Inferior parietal cortex (tissue), 1 donor: ENCODE results near the gene OLFML2B.

Source experiments
- DNase-seq: peaks from one replicate; pipeline ENCODE4 v3.0.0-alpha.2; 2016; ENCODE audit errors: extremely low spot score

OLFML2B gene

GRCh38 chr1:161978011-161978790, 45.5 kb downstream of the OLFML2B start:
- DNase-seq = no peak

GRCh38 chr1:161973924-161974845, 49.5 kb downstream of the OLFML2B start:
- DNase-seq = no peak

- DNase-seq = no peak
These were observed 50.8 kb downstream of the OLFML2B start for GRCh38 chr1:161972828-161973227.

- DNase-seq = no peak
These were observed 53.0 kb downstream of the OLFML2B start for GRCh38 chr1:161970633-161971032.

GRCh38 chr1:161970036-161970435, 53.6 kb downstream of the OLFML2B start:
- no peak for DNase-seq

GRCh38 chr1:161966067-161966466, 57.6 kb downstream of the OLFML2B start:
- DNase-seq = no peak

GRCh38 chr1:161962091-161962887, 61.4 kb downstream of the OLFML2B start:
- peak; percentile 15 for DNase-seq

- DNase-seq = peak; percentile 30
These were observed 65.2 kb downstream of the OLFML2B start for GRCh38 chr1:161958425-161958824.

GRCh38 chr1:161956930-161957329, 66.7 kb downstream of the OLFML2B start:
- DNase-seq = no peak

- DNase-seq = no peak
These were observed 67.6 kb downstream of the OLFML2B start for GRCh38 chr1:161956097-161956496.

- no peak for DNase-seq
These were observed 68.1 kb downstream of the OLFML2B start for GRCh38 chr1:161955606-161956005.

- no peak for DNase-seq
These were observed 69.2 kb downstream of the OLFML2B start for GRCh38 chr1:161954466-161954865.

- no peak for DNase-seq
These were observed 69.6 kb downstream of the OLFML2B start for GRCh38 chr1:161954050-161954449.

- no peak for DNase-seq
These were observed 70.3 kb downstream of the OLFML2B start for GRCh38 chr1:161953256-161953920.

- DNase-seq = no peak
These were observed 71.0 kb downstream of the OLFML2B start for GRCh38 chr1:161952607-161953172.

- DNase-seq = no peak
These were observed 72.0 kb downstream of the OLFML2B start for GRCh38 chr1:161951646-161952045.

- DNase-seq = no peak
These were observed 73.3 kb downstream of the OLFML2B start for GRCh38 chr1:161950377-161950776.

GRCh38 chr1:161949548-161949947, 74.1 kb downstream of the OLFML2B start:
- no peak for DNase-seq

- no peak for DNase-seq
These were observed 75.2 kb downstream of the OLFML2B start for GRCh38 chr1:161948435-161948834.

GRCh38 chr1:161946071-161946987, 77.3 kb downstream of the OLFML2B start:
- no peak for DNase-seq
